ENCODE data around the gene ZNF74.
"Not testable (repeated sequence)": the region's sequence is repeated elsewhere in the genome, so short reads cannot be mapped to it uniquely, and the experiment has no call there.

ZNF74 gene

DNA sequence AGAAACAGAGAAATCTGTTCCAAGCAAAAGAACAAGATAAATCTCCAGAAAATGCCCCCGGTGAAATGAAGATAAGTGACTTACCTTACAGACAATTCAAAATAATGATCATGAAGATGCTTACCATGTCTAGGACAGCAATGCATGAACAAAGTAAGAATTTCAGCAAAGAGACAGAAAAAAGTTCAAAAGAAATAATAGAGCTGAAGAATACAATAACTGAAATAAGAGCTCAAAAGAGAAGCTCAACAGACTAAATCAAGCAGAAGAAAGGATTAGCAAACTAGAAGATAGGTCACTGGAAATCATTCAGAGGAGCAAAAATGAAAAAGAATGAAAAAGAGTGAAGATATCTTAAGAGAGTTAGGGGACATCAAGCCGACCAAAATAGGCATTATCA, 19.8 kb upstream of the ZNF74 start:
- DNase-seq, result not testable (repeated sequence)

DNA sequence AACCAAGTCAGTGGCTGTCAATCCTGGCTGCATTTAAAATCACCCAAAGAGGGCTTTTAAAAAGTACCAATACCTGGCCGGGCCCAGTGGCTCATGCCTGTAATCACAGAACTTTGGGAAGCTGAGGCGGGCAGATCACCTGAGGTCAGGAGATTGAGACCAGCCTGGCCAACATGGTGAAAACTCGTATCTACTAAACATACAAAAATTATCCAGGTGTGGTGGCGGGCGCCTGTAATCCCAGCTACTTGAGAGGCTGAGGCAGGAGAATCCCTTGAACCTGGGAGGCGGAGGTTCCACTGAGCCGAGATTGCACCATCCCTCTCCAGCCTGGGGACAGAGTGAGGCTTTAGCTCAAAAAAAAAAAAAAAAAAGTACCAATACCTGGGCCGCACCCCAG, 17.7 kb upstream of the ZNF74 start:
- not testable (repeated sequence) for DNase-seq

DNA sequence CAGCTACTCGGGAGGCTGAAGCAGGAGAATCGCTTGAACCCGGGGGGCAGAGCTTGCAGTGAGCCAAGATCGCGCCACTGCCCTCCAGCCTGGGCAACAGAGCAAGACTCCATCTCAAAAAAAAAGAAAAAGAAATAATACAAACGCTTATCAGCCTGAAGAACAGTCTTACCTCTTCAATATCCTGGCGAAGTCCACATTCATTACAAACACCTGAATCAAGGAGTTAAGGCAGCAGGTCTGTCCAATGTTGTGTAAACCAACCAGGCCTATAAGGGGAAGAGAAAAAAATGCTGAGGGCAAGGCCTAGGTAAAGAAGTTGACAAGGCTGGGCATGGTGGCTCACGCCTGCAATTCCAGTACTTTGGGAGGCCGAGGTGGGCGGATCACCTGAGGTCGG, 17.0 kb upstream of the ZNF74 start:
- DNase-seq, result not testable (repeated sequence)

DNA sequence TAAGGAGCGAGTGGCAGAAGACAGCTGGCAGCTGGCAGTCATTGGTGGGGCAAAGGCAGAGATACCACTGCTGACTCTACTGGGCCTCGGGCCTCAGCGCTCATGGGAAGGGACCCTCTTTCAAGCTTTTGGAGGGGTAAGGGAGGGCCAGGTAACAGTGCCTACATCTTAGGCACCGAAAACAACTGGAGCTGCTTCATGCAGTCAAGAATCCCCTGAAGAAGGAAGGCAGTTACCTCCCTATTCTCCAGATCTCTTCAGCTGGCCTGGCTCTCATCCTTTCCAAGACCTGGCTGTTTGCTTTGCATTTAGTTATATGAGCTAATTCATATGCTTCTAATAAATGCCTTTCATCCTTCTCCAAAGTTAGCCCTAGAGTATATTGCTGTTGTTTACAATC, 15.8 kb upstream of the ZNF74 start:
- DNase-seq, result no peak

DNA sequence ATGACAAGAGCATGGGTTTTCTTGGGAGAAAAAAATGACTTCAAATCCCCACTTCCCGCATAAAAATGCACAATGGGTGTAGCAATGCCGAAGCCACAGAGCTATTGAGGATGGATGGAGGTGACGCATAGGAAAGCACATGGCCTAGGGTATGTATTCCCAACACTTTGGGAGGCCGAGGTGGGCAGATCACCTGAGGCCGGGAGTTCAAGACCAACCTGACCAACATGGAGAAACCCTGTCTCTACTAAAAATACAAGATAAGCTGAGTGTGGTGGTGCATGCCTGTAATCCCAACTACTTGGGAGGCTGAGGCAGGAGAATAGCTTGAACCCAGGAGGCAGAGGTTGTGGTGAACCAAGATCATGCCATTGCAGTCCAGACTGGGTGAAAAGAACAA, 15.3 kb upstream of the ZNF74 start:
- not testable (repeated sequence) for DNase-seq

DNA sequence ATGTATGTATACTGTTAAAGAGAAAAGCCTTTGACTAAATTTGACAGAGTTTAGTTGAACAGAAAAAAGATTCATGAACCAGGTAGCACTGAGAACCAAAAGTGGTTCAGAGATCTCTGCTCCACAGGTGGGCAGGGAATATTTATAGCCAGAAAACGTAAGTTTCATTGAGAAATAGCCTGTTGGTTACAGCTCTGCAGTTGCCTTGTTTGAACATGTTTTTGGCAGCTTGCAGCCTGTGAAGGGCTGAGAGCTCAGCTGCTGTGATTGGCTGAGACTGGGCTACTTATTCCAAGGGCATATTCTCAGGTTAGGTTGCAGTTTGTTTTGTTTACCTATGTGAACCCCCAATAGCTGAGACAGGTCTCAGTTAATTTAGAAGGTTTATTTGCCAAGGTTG, 13.5 kb upstream of the ZNF74 start:
- DNase-seq, result no peak

DNA sequence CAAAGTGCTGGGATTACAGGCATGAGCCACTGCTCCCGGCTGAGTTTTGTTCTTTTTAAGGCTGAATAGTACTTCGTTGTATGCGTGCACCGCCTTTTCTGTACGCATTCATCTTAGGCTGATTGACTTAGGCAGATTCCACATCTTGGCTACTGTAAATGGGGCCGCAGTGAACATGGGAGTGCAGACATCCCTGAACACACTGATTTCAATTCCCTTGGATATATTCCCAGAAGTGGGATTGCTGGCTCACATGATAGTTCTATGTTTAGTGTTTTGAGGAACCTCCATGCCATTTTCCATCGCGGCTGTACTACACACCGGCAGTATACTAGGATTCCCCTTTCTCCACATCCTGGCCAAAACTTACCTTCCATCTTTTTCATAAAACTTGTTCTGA, 10.4 kb upstream of the ZNF74 start:
- DNase-seq, result no peak

DNA sequence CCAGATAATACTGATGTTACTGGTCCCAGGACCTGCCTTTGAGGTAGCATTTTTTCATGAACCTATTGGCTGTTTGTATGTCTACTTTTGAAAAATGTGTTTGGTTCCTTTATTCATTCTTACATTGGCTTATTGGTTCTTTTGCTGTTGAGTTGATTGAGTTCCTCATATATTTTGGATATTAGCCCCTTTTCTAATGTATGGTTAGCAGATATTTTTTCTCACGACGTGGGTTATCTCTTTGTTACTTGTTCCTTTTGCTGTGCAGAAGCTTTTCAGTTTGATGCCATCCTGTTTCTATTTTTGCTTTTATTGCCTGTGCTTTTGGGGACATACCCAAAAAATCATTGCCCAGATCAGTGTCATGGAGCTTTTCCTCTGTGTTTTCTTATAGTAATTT, 9.8 kb upstream of the ZNF74 start:
- DNase-seq, result no peak

DNA sequence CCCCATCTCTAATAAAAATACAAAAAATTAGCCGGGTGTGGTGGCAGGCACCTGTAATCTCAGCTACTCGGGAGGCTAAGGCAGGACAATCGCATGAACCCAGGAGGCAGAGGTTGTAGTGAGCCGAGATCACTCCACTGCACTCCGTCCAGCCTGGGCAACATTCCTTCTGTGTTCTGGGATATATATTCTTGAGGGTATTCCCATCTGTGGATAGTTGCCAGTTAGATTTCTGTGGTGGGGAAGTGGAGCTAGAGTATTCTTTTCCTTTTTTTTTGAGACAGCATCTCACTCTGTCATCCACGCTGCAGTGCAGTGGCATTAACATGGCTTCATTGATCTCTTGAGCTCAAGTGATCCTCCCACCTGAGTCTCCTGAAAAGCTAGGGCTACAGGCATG, 9.1 kb upstream of the ZNF74 start:
- DNase-seq, result no peak

DNA sequence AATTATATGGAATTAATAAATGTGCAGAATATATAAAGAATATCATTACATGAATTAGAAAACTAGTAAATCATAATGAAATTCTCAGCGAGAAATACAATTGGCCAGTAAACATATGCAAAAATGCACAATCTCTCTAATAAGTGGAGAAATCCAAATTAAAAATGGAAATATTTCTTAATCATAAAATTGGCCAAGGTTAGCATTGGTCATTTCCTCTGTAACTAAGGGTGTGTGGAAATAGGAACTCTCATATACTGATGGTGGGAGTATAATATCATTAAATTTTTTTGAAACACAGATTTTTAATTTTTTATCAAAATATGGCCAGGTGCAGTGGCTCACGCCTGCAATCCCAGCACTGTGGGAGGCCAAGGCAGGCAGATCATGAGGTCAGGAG, 7.6 kb upstream of the ZNF74 start:
- DNase-seq, result no peak

DNA sequence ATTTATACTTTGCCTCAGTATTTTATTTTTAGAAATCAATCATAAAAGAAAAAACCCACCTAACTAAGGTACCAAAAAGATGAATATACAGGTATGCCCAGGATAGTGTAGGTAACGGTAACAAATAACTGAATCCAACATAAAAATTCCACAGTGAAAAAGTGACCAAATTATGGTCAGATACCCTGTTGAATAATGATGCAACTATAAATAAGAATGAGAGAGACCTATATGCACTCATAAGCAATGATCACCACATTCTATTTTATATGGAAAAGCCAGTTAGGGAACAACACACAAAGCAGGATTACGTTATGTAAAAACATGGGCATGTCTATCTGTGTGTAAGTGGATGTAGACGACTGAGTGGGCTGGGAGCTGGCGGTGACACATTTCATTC, 7.0 kb upstream of the ZNF74 start:
- DNase-seq, result no peak

DNA sequence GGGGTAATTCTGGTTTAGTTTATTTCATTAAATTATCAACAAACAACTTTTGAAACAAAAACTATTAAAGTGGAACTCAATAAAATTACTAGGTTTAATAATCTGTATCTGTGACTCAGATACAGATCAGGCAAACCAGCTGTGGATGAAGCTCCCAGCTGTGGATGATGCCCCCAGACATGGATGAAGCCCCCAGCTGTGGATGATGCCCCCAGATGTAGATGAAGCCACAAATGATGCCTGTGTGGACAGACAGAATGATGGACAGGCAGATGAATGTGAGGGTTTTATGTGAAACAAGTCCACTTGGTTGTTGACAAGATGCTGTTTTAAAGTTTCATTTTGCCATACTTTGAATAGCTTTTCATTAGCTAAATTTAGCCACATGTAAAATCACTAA, 5.8 kb upstream of the ZNF74 start:
- no peak for DNase-seq

DNA sequence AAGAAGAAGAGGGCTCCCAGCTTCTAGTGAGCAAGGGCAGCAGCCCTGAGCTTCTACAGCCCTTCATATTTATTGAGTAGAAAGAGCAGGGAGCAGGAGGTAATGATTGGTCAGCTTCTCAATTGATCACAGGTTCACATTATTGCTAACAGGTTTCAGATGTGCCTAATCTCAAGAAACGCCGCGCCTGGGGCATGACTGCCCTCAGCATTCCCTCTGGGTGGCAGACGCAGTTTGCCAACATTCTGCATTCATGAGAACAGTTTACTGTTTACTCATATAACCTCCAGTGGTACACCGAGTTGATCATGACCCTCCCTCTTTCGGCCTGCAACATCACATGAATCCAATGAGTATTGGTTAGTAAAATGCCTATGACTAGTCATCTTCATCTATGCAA, 4.7 kb upstream of the ZNF74 start:
- no peak for DNase-seq

DNA sequence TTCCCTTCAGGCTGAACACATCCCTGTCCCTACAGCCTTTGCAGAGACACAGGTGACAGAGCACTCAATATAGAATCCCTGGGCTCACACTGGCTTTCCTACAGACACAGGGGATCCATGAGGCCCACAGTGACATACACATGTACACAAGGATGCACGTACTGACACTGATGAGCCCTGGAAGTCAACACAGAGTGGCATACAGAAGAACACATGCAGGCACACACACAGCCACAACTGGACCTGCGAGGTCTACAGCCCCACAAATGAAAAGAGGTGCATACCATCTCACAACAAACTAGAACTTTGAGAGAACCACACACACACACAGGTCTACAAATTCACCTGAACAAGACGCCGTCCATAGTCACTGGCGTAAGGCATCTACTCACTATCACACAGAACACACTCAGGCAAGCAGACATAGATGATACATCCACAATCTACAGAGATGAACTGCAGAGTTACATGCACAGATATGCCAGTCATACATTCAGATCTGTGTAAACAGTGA, 3.5 kb upstream of the ZNF74 start:
- no peak for DNase-seq

DNA sequence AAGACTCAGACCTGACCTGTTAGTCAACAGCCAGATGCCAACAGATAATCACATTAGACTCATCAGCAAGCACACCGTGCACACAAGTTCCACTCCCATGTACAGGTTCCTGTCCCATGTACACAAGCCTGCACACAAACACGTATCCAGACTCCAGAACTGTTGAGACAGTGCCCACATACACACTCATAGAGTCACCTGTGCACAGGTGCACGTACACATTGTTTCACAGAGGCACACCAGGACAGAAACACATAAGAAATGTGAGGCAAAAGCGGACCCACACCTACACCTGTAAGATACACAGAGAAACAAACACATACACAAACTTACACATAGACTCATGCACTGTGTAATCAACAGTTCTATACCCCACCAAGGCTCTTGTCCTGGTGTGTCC, 2.7 kb upstream of the ZNF74 start:
- no peak for DNase-seq

DNA sequence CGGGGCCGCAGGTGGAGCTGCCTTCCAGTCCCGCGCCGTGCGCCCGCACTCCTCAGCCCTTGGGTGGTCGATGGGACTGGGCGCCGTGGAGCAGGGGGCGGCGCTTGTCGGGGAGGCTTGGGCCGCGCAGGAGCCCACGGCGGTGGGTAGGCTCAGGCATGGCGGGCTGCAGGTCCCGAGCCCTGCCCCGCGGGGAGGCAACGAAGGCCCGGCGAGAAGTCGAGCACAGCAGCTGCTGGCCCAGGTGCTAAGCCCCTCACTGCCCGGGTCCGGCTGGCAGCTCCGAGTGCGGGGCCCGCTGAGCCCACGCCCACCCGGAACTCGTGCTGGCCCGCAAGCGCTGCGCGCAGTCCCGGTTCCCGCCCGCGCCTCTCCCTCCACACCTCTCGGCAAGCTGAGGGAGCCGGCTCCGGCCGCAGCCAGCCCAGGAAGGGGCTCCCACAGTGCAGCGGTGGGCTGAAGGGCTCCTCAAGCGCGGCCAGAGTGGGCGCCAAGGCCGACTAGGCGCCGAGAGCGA, 1.5 kb upstream of the ZNF74 start:
- DNase-seq, result not testable (repeated sequence)

DNA sequence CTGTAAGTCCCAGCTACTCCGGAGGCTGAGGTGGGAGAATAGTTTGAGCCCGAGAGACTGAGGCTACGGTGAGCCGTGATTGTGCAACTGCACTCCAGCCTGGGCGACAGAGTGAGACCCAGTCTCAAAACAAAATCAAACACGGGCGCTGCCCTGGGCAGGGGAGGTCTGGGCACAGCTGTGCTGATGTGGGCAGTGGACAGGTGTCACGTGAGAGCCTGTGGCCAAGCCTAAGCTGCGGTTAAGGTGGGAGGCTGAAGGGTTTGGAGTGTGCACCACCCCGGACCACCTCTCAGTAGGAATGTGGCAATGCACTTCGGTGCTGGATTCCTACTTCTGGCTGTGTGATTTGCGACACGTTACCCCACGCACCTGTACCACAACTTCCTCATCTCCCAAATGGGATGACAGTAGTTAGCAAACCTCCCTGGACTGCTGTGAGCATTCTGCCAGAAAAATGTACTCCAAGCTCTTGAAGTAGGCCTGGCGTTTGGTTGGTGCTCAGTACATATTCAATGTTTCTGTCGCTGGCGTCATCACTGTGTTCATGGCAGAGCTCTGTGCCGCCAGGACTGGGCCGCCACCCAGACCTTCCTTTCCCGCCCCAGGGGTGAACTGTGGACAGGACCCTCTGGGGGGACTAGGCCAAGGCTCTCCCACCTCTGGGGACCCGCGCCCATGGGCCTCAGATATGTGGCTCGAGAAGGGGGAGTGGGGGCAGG, 807 bp upstream of the ZNF74 start:
- DNase-seq, result peak in 1 of 51 donors; percentile 41

DNA sequence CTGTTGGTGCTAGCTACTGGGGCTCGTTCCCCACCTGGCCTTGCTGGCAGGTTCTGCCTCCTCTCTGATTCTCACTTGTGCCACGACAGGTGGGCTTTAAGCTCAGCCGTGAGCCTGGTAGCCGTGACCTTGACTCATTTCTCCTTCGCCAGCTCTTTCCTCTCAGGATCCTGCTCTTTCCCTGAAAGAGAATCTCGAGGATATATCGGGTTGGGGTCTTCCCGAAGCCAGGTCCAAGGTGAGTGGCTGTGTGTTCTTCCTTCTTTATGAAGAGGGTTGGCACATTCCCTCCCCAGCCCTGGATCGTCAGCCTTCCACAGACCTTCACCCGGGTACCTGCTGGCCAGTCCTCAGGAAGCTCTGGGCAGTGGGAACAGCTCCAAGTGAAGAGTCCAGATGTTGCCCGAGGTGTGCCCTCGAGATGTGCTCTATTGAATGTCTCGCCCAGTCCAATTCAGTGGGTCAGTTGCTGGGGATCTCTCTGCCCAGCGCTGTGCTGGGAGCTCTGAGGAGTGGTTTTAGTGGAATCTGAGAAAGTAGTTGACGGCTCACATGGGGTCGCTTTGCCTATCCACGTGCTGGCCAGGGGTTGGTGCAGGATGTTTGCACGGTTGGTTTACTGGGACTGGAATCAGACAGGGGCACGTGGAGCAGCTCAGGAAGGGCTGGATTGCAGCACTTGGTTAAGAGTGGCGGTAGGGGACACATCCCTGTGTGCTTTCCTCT, 1.4 kb downstream of the ZNF74 start:
- DNase-seq, result no peak

DNA sequence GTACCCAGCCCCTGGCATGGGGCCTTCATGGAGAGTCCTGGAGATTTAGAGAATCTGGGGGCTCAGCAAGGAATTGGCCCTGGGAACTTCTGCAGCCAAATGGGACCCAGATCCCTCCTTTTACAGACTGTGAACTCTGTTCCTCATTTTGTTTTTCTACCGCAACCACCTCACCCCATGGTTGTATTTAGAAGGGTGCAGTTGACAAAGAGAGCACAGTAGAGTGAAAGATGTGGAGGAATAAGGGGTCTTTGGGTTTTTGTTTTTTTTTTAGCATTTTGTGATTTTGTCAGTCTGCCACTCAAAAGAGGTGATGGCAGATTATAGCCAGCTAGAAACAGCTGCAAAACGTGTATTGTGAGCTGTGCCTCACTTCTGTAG, 1.9 kb downstream of the ZNF74 start:
- no peak for DNase-seq

DNA sequence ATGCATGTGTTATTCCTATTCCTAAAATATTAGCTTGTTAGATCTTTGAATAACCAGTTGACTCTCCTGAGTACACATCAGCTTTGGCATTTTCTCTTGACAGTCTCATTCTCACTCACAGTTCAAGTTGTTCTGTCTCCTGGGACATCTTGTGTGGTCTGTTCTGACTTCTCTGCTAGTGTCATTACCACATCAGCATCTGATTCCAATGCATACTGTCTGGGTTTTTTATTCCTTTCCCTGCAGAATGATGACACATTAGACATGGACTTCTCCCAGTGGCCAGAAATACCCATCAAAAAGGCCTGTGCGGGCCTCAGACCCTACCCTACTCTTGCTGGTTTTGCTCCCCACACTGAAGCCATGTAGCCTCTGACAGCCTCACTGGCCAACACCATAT, 2.7 kb downstream of the ZNF74 start:
- no peak for DNase-seq

DNA sequence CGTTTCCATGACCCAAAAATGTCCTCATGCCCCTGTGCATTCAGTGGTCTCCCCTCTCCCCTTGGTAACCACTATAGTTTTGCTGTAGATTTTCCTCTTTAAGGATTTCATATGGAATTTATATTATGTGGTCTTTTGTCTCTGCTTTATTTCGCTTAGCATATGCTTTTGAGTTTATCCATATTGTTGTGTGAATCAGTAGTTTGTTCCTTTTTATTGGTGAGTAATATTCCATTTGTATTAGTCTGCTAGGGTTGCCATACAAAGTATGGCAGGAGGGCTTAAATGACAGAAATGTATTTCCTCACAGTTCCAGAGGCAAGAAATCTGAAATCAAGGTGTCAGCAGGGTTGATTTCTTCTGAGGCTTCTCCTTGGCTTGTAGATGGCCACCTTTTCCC, 3.5 kb downstream of the ZNF74 start:
- no peak for DNase-seq

DNA sequence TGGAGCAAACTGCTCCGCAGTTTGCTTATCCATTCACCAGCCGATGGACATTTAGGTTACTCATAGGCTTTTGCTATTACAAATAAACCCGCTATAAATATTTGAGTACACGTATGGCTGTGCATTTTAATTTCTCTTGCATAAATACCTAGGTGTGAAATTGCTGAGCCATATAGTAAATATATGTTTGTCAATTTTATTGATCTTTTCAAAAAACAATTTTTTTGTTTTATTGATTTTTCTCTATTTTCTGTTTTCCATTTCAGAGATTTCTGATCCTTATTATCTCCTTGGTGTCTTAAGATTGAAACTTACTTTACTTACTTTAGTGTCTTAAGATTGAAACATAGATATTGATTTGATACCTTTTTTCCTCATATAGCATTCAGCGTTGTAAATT, 4.5 kb downstream of the ZNF74 start:
- no peak for DNase-seq

Measured in hypothalamus (tissue), 51 donors.